GM10266 (cell line): ENCODE data around the gene AGRN.

Experiments
- DNase-seq: peaks from one replicate; pipeline ENCODE4 v3.0.0; 2012; ENCODE audit errors: extremely low spot score
- TF ChIP-seq, protein P1 (sequence below): IDR thresholded peaks from 2 replicates; pipeline ENCODE4 v1.5.1; 2012; ENCODE audit warnings: mild to moderate bottlenecking, low read depth; ENCODE audit not compliant: control insufficient read depth, insufficient read depth; ENCODE audit errors: missing control alignments

Gene AGRN

DNA sequence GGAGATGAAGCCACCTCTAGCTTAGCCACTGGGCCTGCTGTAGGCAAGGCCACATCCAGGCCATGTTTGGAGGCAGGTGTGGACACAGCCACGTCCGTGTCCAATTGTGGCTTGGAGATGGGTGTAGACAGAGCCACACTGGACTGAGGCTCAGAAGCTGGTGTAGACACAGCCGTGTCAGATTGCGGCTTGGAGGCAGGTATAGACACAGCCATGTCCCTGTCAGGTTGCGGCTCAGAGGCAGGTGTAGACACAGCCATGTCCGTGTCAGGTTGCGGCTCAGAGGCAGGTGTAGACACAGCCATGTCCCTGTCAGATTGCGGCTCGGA, 40.2 kb upstream of the AGRN start:
- TF ChIP-seq, protein P1, sequence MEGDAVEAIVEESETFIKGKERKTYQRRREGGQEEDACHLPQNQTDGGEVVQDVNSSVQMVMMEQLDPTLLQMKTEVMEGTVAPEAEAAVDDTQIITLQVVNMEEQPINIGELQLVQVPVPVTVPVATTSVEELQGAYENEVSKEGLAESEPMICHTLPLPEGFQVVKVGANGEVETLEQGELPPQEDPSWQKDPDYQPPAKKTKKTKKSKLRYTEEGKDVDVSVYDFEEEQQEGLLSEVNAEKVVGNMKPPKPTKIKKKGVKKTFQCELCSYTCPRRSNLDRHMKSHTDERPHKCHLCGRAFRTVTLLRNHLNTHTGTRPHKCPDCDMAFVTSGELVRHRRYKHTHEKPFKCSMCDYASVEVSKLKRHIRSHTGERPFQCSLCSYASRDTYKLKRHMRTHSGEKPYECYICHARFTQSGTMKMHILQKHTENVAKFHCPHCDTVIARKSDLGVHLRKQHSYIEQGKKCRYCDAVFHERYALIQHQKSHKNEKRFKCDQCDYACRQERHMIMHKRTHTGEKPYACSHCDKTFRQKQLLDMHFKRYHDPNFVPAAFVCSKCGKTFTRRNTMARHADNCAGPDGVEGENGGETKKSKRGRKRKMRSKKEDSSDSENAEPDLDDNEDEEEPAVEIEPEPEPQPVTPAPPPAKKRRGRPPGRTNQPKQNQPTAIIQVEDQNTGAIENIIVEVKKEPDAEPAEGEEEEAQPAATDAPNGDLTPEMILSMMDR = no peak
- no peak for DNase-seq

DNA sequence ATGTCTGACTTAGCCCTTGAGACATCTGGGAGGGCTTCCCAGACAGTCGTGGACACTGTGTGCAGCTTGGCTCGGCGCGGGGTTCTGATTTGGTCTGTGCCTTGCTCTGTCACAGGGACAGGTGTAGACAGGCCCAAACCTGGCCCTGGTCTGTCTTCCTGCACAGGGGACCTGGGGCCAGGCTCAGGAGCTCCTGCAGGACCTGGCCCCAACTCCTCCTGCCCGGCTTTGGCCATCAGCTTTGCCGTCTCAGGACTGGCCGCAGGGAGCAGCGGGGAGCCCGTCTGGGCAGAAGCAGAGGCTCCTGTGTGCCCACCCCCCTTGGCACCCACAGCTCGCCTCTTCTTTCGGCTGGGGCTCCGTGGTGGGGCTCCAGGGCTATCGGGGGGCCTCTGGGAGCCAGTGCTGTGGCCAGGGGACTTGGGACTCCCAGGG, 39.8 kb upstream of the AGRN start:
- no peak for DNase-seq
- TF ChIP-seq, protein P1 = no peak

DNA sequence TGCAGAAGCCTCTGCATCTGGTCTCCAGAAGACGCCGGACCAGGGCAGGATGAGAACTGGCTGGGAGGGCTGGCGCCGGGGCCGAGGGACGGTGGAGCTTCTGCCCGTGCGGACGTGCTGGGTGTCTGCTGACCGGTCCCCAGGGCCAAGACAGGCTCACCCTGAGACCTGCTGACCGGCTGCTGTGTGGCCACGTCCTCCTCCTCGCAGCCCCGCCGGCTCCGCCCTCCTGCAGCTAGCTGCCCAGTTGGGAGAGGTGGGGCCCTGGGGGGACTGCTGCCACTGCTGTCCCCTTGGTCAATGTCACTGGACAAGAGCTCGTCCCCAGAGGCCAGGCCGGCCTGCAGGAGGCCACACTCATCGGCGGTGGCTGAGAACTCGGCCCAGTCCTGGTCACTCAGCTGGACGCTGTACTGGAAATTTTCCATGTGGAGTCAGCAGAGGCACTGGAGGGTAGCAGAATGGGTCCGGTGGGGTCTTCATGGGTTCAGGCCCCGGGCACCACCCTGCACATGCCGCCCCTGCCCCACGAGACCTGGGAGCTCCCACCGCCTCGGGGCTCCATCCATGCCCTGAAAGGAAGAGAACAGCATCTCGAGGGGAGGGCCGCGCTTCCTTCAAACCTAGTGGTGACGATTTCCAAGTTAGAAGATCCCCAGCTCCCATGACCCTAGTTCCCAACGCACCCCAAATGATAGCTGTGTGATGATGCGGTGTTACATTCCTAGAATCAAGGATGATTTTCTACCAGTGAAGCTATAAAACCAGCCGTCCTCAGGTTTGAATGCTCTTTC, 39.1 kb upstream of the AGRN start:
- no peak for DNase-seq
- TF ChIP-seq, protein P1 = no peak

DNA sequence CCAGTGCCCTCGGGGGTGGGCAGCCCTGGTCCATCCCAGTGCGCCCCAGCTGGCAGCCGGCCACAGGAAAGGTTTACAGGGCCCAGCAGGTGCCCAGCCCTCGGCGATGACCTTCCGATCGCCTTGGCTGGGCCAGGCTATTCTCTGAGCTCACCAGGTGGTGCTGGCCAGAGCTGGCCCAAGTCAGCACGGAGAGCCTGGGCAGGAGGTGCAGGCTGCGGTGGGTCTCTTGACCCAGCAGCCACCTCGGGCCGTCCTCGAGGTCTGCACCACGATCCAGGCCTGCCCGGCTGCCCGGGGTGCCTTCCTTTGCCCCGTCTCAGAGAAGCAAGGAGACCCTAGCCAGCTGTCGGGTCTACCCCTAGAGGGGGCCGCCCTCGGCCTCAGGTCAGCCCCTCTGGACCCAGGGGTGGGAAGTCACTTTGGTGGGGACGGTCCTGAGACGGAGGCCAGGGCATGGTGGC, 38.4 kb upstream of the AGRN start:
- no peak for DNase-seq
- TF ChIP-seq, protein P1 = no peak

DNA sequence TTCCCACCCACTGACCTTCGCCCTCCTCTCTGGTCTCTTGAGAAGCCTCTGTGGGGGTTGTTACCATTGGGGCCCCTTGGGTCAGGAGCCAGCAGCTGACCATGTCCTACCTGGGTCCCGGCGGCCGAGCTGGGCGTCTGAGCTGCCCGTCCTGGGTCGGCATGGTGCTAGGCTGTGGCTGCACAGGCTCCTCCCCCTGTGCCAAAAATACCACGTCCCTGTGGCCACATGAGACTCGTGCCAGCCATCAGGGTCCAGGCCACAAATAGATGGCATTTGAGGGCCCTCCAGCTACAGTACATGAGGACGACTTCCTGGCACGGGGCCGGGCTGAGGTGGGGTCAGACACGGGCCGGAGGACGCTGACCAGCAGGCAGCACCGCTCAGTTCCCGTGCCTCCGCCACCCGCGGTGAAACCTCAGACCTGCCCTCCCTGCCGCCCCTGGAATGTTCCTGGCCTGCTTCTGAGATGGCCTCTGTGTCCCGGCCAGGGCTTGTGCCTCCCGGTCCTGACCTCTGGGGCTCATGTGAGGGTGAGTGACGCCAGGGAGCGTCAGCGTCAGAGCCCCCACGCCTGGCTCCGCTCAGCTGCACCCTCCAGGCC, 37.9 kb upstream of the AGRN start, which contains the start of gene PERM1:
Gene PERM1 (minus strand): TSS at position 139 of the 604 bp plus-strand sequence. CDS start 1,064 bp downstream, outside the sequence.
- no peak for DNase-seq

DNA sequence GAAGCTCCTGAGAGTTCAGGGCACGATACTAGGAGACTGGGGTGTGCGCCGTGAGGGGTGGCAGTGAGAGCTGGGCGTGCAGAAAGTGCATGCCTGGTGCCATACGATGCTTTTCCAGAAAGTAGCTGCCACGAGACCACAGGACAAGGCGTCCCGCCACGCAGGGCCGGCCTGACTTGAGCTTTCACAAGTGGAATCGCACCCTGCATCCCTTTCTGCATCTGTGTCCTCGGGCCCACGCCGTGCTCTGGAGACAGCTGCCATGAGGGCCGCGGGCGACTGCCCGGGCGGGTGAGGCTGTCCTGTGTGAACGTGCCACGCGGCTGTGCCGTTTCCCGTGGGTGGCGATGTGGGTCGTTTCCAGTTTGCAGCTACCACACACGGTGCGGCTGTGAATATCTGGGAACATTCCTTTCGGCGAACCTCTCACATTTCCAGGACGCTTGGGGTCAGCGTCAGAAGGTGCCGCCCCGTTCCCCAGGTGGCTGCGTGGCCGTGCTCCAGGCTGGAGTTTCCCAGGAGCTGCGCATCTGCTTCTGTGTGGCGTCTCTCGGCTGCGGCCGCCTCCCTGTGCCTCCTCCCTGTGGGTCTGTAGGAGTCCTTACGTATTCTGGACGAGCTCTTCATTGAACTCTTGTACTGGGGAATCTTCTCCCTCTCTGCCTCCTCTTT, 37.0 kb upstream of the AGRN start:
- TF ChIP-seq, protein P1 = no peak
- no peak for DNase-seq

More for the DNA sequence above, 37.9 kb upstream of the AGRN start, which contains the start of gene PERM1:
- TF ChIP-seq, protein P1 = no peak
